ENCODE measurements around the gene SLC28A2. TPM values are rescaled to one million over a fixed set of nuclear protein-coding genes. Genes with fewer than 3 reads are reported as not detected.

SLC28A2 gene
- polyA plus RNA-seq, 2 of the 4 experiments (the other 2 are of a cell fraction) = 0.35 TPM; not detected in 1

GRCh38 chr15:45262906-45263461, 10.9 kb downstream of the SLC28A2 start:
- no peak for FAIRE-seq
- CTCF ChIA-PET = no interaction called here
- 66% methylated on average over 4 of the region's 4 CpGs for WGBS (ENCODE audit: missing lambda C conversion rate)

DNA sequence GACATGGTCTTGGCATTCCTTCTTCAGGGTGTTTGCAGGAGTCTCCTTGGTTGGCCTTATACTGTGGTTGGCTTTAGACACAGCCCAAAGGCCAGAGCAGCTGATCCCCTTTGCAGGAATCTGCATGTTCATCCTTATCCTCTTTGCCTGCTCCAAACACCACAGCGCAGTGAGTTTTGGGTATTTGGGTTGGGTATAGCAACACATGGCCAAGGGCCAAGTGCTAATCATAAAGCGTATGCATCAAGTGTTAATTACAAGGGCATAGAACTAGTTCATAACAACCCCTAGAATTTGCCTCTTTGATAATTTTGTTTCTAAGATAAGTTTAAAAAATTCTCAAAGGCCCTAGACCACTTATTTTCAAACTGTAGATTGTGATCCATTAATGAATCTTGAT, 11.8 kb downstream of the SLC28A2 start:
- no peak for FAIRE-seq
- no peak overlapping the region for H3K4me3 ChIP-seq
- TF ChIP-seq CHD4 (IDR thresholded peaks at IDR 0.05; ENCODE audit: borderline replicate concordance) (no peak), EP300 (IDR thresholded peaks at IDR 0.05) (no peak), MAZ (IDR thresholded peaks at IDR 0.05; ENCODE audit: borderline replicate concordance, low read depth, low read length) (no peak), FOXS1 (CRISPR knock-in tag; IDR thresholded peaks at IDR 0.05) (no peak), FOSL2 (IDR thresholded peaks at IDR 0.05) (no peak), FOSL2 (CRISPR knock-in tag; IDR thresholded peaks at IDR 0.05) (no peak), ZC3H11A (IDR thresholded peaks at IDR 0.05) (no peak), GATA3 (IDR thresholded peaks at IDR 0.05; ENCODE audit: borderline replicate concordance) (no peak), CBX2 (IDR thresholded peaks at IDR 0.05; ENCODE audit: borderline replicate concordance, low read depth) (no peak)
- TF ChIP-seq, protein P1, sequence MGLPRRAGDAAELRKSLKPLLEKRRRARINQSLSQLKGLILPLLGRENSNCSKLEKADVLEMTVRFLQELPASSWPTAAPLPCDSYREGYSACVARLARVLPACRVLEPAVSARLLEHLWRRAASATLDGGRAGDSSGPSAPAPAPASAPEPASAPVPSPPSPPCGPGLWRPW (IDR thresholded peaks at IDR 0.05) = no peak
- no peaks in the 10 kb centered on the region for H3K9me3 ChIP-seq
- ATAC-seq = no peak
- no peak for DNase-seq (ENCODE audit: low read depth in 1 of 2, low spot score in 1 of 2)
- no peak overlapping the region for H3K27ac ChIP-seq
- CTCF ChIA-PET = no interaction called here
- WGBS (ENCODE audit: missing lambda C conversion rate) = 98% methylated on average over 2 of the region's 2 CpGs
- no peak overlapping the region for H3K4me2 ChIP-seq
- H3K4me1 ChIP-seq = no peaks in the 10 kb centered on the region
- POLR2A ChIA-PET = no interaction called here

More at GRCh38 chr15:45262906-45263461, 10.9 kb downstream of the SLC28A2 start:
- ATAC-seq = no peak
- DNase-seq (ENCODE audit: low read depth in 1 of 2, low spot score in 1 of 2) = no peak
- Histone ChIP-seq H3K4me1 (no peaks in the 10 kb centered on the region), H3K4me2 (no peak overlapping the region), H3K27ac (no peak overlapping the region), H3K9me3 (no peaks in the 10 kb centered on the region), H3K4me3 (no peak overlapping the region)
- POLR2A ChIA-PET = no interaction called here
- no peak for TF ChIP-seq GATA3 (IDR thresholded peaks at IDR 0.05; ENCODE audit: borderline replicate concordance)
- no peak for TF ChIP-seq POLR2A (IDR thresholded peaks at IDR 0.05; ENCODE audit: low read length)
- TF ChIP-seq FOXS1 (CRISPR knock-in tag; IDR thresholded peaks at IDR 0.05) = no peak
- no peak for TF ChIP-seq HOXA7 (CRISPR knock-in tag; IDR thresholded peaks at IDR 0.05)
- no peak for TF ChIP-seq HEYL (CRISPR knock-in tag; IDR thresholded peaks at IDR 0.05)
- no peak for TF ChIP-seq CBX8 (IDR thresholded peaks at IDR 0.05)
- no peak for TF ChIP-seq KDM5A (IDR thresholded peaks at IDR 0.05)
- no peak for TF ChIP-seq TFCP2L1 (CRISPR knock-in tag; IDR thresholded peaks at IDR 0.05)
- TF ChIP-seq FOSB (CRISPR knock-in tag; IDR thresholded peaks at IDR 0.05) = no peak
- no peak for TF ChIP-seq PHF8 (IDR thresholded peaks at IDR 0.05; ENCODE audit: borderline replicate concordance, low read depth)
- TF ChIP-seq PBX3 (IDR thresholded peaks at IDR 0.05) = no peak
- no peak for TF ChIP-seq NFE2L2 (conservative IDR thresholded peaks at IDR 0.05; ENCODE audit: low read length)
- no peak for TF ChIP-seq CHD4 (IDR thresholded peaks at IDR 0.05; ENCODE audit: borderline replicate concordance)
- no peak for TF ChIP-seq HMGXB4 (CRISPR knock-in tag; IDR thresholded peaks at IDR 0.05; ENCODE audit: borderline replicate concordance)
- TF ChIP-seq E2F6 (IDR thresholded peaks at IDR 0.05; ENCODE audit: borderline replicate concordance, low read depth) = no peak
- TF ChIP-seq RARB (CRISPR knock-in tag; IDR thresholded peaks at IDR 0.05) = no peak
- TF ChIP-seq HDAC2 (IDR thresholded peaks at IDR 0.05) = no peak
- no peak for TF ChIP-seq EP300 (IDR thresholded peaks at IDR 0.05)
- no peak for TF ChIP-seq RAD21 (conservative IDR thresholded peaks at IDR 0.05 in 1 of 2, IDR thresholded peaks at IDR 0.05 in 1 of 2)
